Transverse colon (tissue), 4 donors: ENCODE results near the gene LEKR1. TPM values are rescaled to one million over a fixed set of nuclear protein-coding genes. Genes with fewer than 3 reads are reported as not detected.

Experiments
- DNase-seq: peaks from one replicate; pipeline ENCODE4 v3.0.0-alpha.2; 2019
- H3K27ac ChIP-seq, 4 donors: fragments of 200-600 bp; sonication (generic); 2 replicates each; pipeline ENCODE4 v1.5.1; 2016 to 2018; ENCODE audit warnings: inconsistent platforms in 4 of 4
- H3K27me3 ChIP-seq: fragments of 200-600 bp; sonication (generic); 2 replicates; pipeline ENCODE4 v1.5.1; 2017; ENCODE audit warnings: inconsistent platforms
- H3K36me3 ChIP-seq, 4 donors: fragments of 200-600 bp; sonication (generic); 2 replicates each; pipeline ENCODE4 v1.5.1; 2017 to 2019; ENCODE audit warnings: inconsistent platforms in 4 of 4
- H3K4me1 ChIP-seq, 4 donors: fragments of 200-600 bp; sonication (generic); 2 replicates each; pipeline ENCODE4 v1.5.1; 2017 to 2020; ENCODE audit warnings: inconsistent platforms in 4 of 4
- H3K4me3 ChIP-seq, 4 donors: fragments of 200-600 bp; sonication (generic); 1 replicate in 1 of 4; 2 replicates in 3 of 4; pipeline versions ENCODE4 v1.5.1 to v1.6.1; 2017 to 2019; ENCODE audit warnings: inconsistent platforms in 4 of 4
- H3K9me3 ChIP-seq, 2 donors: fragments of 200-600 bp; sonication (generic); 2 replicates each; pipeline ENCODE4 v1.5.1; 2017 to 2019; ENCODE audit warnings: inconsistent platforms in 2 of 2
- CTCF ChIP-seq, 5 experiments: fragments of 200-600 bp in 3 of 5; fragments of 450-650 bp in 2 of 5; sonication (generic) in 3 of 5; IDR thresholded peaks; 1 replicate in 2 of 5; 2 replicates in 3 of 5; pipeline ENCODE4 v1.5.1; 2016 to 2017; ENCODE audit warnings: antibody characterized with exemption in 5 of 5, inconsistent platforms in 3 of 5, mild to moderate bottlenecking in 2 of 5, moderate library complexity in 1 of 5
- EP300 ChIP-seq: sonication (generic); formaldehyde crosslinking; IDR thresholded peaks from one replicate; pipeline ENCODE4 v1.6.1; 2017; ENCODE audit warnings: antibody characterized with exemption, low read depth
- POLR2A ChIP-seq: fragments of 450-650 bp; IDR thresholded peaks from one replicate; pipeline ENCODE4 v1.6.1; 2016; ENCODE audit warnings: antibody characterized with exemption, mild to moderate bottlenecking, moderate library complexity
- POLR2AphosphoS5 ChIP-seq, 3 donors: sonication (generic); formaldehyde crosslinking; IDR thresholded peaks; one replicate each; pipeline ENCODE4 v1.6.1; 2016; ENCODE audit warnings: antibody characterized with exemption in 3 of 3
- WGBS, 2 donors: methylation state at CpG; one replicate each; pipeline ENCODE4 v1.1.5; 2018; ENCODE audit warnings: low coverage in 1 of 2; 5-methylcytosine and 5-hydroxymethylcytosine counted together
- in situ Hi-C, 4 donors: fragments of 200-750 bp; cut with MboI; loops; one replicate each; pipeline versions ENCODE4 v1.15.0 to v1.15.1; 2017; ENCODE audit warnings: low sequenced_read_pairs in 3 of 4, low pct_ligation_motif_present in 1 of 4, low pct_unique_long_range_greater_than_20kb in 1 of 4
- intact Hi-C: fragments of 100-400 bp; cut with DNase I; formaldehyde crosslinking; loops from one replicate; pipeline ENCODE4 v1.15.1; 2023; ENCODE audit warnings: low total_unique reads
- total RNA-seq, 4 donors: library from RNA; depleted of rRNA; stranded (reverse); fragments of >200 nt; gene quantifications; one replicate each; pipeline ENCODE4 v1.1.0, GENCODE V29; 2016

LEKR1 gene
- total RNA-seq, 4 donors from 2014 or later, result 0.40 to 3.3 (median 0.96) TPM; not detected in 1

GRCh38 chr3:156801746-156802145, 24.4 kb upstream of the LEKR1 start:
- 96 to 100% methylated on average over 2 of the region's 2 CpGs for WGBS, 2 donors
- Histone ChIP-seq H3K36me3 (no peaks in the 10 kb centered on the region), H3K4me1 (no peaks in the 10 kb centered on the region), H3K27ac (no peak overlapping the region), H3K9me3 (peaks cover 0 to 3% of the 10 kb centered on the region in 2 donors), H3K27me3 (no peaks in the 10 kb centered on the region), H3K4me3 (no peak overlapping the region)
- no peak for DNase-seq
- intact Hi-C loops (no loop called here), in situ Hi-C loops (loop anchor here in 2 of 4 donors (25.0 kb wide), 1 partner anchor 239 kb away; the partner anchor contains the start of gene SSR3 (in 2 of the 2))
- TF ChIP-seq CTCF (IDR thresholded peaks at IDR 0.05) (no peak), POLR2A (no peak), POLR2AphosphoS5 (IDR thresholded peaks at IDR 0.05) (no peak), EP300 (no peak)

- no peak for TF ChIP-seq POLR2AphosphoS5 (IDR thresholded peaks at IDR 0.05)
- TF ChIP-seq EP300, result no peak
- TF ChIP-seq CTCF (IDR thresholded peaks at IDR 0.05), result no peak
- TF ChIP-seq POLR2A, result no peak
- H3K9me3 ChIP-seq, result peaks cover 0 to 3% of the 10 kb centered on the region in 2 donors
- DNase-seq, result no peak
- H3K27me3 ChIP-seq, result no peaks in the 10 kb centered on the region
- no peak overlapping the region for H3K27ac ChIP-seq
- H3K4me1 ChIP-seq, result no peaks in the 10 kb centered on the region
- intact Hi-C loops (no loop called here), in situ Hi-C loops (loop anchor here in 2 of 4 donors (25.0 kb wide), 1 partner anchor 241 kb away; the partner anchor contains the start of gene SSR3 (in 2 of the 2))
- H3K36me3 ChIP-seq, result no peaks in the 10 kb centered on the region
- H3K4me3 ChIP-seq, result no peak overlapping the region
Measured at GRCh38 chr3:156802821-156803606, 23.1 kb upstream of the LEKR1 start.

- no peaks in the 10 kb centered on the region for H3K27me3 ChIP-seq
- in situ Hi-C loops (loop anchor here in 2 of 4 donors (25.0 kb wide), 1 partner anchor 242 kb away; the partner anchor contains the start of gene SSR3 (in 2 of the 2)), intact Hi-C loops (no loop called here)
- TF ChIP-seq EP300 (no peak), POLR2AphosphoS5 (IDR thresholded peaks at IDR 0.05) (no peak), POLR2A (no peak), CTCF (IDR thresholded peaks at IDR 0.05) (no peak)
- no peak overlapping the region for H3K27ac ChIP-seq
- H3K9me3 ChIP-seq, result peaks cover 0 to 3% of the 10 kb centered on the region in 2 donors
- H3K36me3 ChIP-seq, result no peaks in the 10 kb centered on the region
- no peaks in the 10 kb centered on the region for H3K4me1 ChIP-seq
- WGBS, 2 donors, result 73 to 80% methylated on average over 1 of the region's 1 CpG
- DNase-seq, result no peak
- H3K4me3 ChIP-seq, result no peak overlapping the region
Measured at GRCh38 chr3:156803952-156804741, 22.0 kb upstream of the LEKR1 start.

- intact Hi-C loops, result no loop called here
- DNase-seq, result no peak
- peaks cover under 1 to 11% (median 6%) of the 10 kb centered on the region in 4 donors for H3K4me1 ChIP-seq
- TF ChIP-seq CTCF (IDR thresholded peaks at IDR 0.05), result no peak
- TF ChIP-seq POLR2A, result no peak
- no peak for TF ChIP-seq EP300
- no peak for TF ChIP-seq POLR2AphosphoS5 (IDR thresholded peaks at IDR 0.05)
- no peak overlapping the region for H3K4me3 ChIP-seq
- H3K27ac ChIP-seq, result no peak overlapping the region
- peaks cover 0 to 3% of the 10 kb centered on the region in 2 donors for H3K9me3 ChIP-seq
- H3K27me3 ChIP-seq, result no peaks in the 10 kb centered on the region
- no peaks in the 10 kb centered on the region for H3K36me3 ChIP-seq
- in situ Hi-C loops, result loop anchor here in 2 of 4 donors (25.0 kb wide), 1 partner anchor 244 kb away; the partner anchor contains the start of gene SSR3 (in 2 of the 2)
Measured at GRCh38 chr3:156806698-156807097, 19.5 kb upstream of the LEKR1 start.
